HT1080 (cell line): Measurements from ENCODE around the gene PLA1A. TPM values are rescaled to one million over a fixed set of nuclear protein-coding genes. Genes with fewer than 3 reads are reported as not detected.
"Not testable (repeated sequence)": the region's sequence is repeated elsewhere in the genome, so short reads cannot be mapped to it uniquely, and the experiment has no call there.

Source experiments
- DNase-seq: peaks from one replicate; pipeline ENCODE4 v3.0.0-alpha.2; 2015; ENCODE audit warnings: low read depth
- polyA plus RNA-seq, 2 experiments: library from polyadenylated mRNA; depleted of rRNA; stranded (reverse); fragments of >200 nt; gene quantifications; 2 replicates each; pipeline ENCODE4 v1.2.3, GENCODE V29; 2015
- total RNA-seq: library from RNA; depleted of rRNA; stranded (reverse); fragments of >200 nt; shearing (Covaris generic); gene quantifications from 2 replicates; pipeline ENCODE4 v1.2.3, GENCODE V29; 2014; rRNA removed

The PLA1A gene, protein sequence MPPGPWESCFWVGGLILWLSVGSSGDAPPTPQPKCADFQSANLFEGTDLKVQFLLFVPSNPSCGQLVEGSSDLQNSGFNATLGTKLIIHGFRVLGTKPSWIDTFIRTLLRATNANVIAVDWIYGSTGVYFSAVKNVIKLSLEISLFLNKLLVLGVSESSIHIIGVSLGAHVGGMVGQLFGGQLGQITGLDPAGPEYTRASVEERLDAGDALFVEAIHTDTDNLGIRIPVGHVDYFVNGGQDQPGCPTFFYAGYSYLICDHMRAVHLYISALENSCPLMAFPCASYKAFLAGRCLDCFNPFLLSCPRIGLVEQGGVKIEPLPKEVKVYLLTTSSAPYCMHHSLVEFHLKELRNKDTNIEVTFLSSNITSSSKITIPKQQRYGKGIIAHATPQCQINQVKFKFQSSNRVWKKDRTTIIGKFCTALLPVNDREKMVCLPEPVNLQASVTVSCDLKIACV
- not detected in 2 replicates for total RNA-seq
- polyA plus RNA-seq (2015; cell fraction: cytosol; rRNA removed) = 0.08 TPM in 1 of 2 replicates, not detected in the other
- 0.17 TPM in 1 of 2 replicates, not detected in the other for polyA plus RNA-seq (2015; cell fraction: nucleus; rRNA removed)

DNA sequence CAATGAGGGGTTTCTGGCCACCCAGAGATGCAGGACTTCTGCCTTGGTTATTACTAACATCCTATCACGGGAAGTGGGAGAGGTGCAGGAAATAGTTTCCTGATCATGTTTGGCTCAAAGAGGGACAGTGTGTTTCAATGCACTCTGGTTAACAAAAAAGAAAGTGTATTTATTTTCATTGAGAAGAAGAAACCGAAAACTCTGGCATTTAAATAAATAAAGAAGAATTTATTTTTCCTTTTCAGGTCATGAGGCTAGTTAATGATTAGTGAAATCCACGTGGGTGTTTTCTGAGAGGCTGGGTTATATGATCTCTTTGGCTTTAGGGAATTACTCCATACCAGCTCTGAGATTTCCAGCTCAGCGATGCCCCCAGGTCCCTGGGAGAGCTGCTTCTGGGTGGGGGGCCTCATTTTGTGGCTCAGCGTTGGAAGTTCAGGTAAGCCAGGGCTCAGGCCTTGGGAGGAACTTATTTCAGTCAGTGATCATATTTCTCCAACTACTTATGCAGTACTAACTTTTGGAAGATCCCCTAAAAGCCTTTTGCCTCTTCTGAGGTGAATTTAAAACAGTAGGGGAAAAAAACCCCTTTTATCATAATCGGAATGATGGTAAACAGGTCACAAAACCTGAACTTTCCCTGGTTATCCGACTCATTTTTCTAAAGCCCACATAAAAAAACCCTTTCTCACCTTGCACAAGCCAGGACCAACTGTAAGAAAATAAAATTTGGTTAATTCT, at the start of gene PLA1A:
Gene PLA1A, plus strand, starts transcription at position 338 of the 741 bp plus-strand sequence. Its CDS starts 29 bp downstream, at position 367.
- peak; percentile 34 for DNase-seq

DNA sequence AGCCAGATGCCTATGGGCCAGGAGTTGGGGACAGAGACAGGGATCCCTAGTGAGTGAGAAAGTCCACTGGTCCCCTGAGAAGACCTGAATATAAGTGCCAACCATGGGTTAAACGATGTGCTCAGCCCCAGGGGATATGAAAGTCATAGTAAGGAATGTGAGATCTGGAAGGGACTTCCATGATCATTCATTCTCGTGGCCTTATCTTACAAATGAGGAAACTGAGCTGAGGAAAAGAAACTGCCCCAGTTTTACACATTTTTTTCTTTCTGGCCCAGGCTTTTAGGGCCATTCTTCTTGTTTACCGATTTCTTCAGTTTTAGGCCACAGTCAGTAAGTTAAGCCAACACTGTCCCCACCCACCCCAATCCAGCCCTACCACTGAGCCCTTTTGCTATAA, 49.3 kb upstream of the PLA1A start:
- DNase-seq = no peak

DNA sequence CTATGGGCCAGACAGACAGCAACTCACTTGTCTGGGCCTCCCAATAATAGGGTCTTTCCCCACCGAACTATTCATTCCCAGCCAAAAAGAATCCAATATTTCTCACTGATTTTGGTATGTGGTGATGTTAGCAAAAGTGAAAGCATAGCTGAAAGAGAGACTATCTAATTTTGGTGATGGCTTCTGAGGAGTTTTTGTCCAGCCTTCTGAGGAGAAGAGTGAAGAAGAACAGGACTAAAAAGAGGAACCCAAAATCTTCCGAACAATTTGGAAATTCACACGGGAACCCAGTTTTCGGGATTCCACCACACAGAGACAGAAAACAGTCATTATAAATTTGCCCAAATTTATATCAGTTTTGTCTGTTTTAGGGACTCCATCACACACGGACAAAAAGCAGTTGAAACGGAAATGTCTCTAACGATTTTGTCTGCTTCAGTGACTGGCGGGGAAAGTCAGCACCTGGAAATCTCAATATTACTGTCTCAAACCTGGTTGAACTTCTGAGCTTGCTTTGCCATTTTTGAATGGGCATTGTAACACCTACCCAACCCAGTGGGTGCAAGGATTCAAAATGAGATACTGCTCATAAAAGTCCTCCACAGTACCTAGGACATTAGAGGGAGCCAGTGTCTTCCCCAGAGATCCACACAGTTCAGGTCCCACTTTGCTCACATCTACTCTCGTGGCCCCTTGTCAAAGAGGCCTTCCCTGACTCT, 47.3 kb upstream of the PLA1A start:
- DNase-seq = no peak

DNA sequence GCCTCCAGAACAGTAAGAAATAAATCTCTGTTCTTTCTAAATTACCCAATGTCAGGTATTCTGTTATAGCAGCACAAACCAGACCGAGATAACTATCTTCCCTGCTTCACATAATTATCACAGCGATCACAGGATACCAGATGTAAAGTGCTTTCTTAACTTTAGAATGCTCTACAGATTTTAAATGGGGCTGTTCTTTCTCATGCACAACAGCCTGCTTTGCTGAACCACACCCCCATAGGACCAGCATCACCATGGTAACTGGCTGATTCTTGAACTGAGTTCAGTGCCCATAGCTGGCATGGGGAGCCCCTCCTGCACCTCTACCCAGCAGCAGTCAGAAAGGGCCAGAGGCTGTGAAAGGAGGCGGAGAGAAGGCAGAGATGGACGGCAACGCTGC, 46.1 kb upstream of the PLA1A start:
- no peak for DNase-seq

DNA sequence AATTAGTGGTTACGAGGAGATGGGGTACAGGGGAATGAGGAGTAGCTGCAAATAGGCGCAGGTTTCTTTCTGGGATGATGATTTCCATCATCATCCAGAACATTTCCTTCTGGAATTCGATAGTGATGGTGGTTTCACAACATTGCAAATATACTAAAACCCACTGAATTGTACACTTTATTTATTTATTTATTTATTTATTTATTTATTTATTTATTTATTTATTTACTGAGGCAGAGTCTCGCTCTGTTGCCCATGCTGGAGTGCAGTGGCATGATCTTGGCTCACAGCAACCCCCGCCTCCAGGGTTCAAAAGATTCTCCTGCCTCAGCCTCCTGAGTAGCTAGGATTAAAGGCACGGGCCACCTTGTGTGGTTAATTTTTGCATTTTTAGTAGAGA, 44.8 kb upstream of the PLA1A start:
- DNase-seq = not testable (repeated sequence)

DNA sequence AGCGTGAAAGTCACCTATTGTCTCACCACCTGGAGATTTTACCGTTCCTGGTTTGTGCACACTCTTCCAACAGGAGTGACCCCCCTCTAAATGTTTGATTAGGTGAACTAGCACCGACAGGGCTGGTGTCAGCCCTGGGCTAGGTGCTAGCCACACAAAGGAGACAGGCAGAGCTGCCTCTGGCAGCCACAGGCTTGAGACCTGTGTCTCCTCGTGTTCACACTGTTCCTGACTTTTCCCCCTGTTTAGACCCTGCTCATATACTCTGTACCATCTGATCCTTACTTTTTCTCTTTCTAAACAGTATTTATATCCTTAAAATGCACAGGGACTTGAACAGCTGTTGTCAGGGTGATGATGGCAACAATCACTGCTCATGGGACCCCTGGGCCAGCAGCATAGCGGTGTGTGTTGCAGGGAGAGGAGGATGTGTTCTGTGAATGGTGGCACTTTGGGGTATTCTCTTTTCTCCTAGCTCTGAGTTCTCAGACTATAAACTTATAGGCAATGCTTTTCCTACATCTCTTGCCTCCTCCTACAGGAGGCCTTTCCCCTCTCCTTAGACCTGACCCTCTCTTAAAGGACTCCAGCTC, 43.8 kb upstream of the PLA1A start:
- DNase-seq = no peak

DNA sequence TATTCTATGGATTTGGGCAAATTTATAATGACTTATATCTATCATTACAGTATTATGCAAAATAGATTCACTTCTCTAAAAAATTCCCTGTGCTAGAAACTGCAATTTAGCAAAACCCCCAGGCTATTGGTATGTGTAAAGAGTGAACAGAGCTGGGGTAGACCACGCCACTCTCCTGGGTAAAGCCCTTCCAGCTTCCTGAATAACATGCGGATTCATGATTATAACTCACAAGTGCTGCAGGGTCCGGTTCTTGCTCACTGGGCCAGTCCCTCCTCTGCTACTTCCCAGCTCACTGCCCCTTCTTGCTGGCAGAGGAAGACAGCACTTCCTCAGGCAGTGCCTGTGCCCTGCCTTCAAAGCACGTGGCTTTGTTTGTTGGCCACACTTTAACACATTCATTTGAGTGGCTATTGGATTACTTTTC, 42.4 kb upstream of the PLA1A start:
- no peak for DNase-seq

DNA sequence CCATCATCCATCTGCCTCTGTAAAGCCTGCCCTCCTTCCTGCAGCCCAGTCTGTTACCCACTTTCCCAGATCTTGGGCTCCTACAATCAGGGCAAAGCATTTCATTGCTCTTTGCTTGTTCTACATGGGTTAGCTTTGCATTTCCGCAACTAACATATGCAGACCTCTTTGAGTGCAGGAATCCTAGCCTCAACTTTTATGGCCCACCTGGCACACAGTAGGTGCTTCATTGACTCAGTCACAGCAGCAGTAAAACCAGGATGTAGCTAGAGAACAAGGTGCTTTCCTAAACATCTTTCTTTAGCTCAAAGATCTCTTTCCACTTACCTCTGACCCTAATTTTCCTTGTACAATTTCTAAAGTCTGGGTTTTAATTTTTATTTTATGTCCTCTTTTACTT, 41.8 kb upstream of the PLA1A start:
- no peak for DNase-seq

DNA sequence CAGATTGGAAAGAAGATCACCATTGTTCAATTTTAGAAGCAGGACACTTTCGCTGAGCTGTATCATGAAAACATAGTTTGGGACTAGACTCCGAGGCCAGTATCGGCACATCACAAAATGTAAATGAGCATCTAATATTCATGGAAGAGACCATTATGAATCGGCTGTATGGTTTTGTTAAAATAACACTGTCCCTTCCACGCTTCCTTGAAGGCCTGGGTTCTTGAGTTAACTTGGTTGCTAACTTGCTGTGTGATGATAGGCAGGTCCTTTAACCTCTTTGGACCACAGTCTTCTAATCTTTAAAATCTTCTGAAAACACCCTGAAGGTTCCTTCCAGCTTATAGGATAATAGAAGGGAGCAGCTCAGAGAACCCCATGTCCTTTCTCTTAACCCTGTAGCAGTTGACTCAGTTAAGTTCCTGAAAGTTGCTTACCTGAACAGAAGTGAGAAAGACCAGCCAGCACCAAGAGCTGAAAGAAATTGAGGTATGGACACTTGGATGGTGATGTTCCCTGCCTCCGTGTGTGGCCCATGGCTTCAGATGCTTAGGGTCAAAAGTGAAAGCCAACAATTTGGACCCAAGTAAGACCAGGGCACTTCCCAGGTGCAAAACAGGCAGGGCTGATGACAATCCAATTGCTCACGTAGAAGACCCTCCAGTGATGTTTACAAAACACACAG, 40.4 kb upstream of the PLA1A start:
- no peak for DNase-seq

DNA sequence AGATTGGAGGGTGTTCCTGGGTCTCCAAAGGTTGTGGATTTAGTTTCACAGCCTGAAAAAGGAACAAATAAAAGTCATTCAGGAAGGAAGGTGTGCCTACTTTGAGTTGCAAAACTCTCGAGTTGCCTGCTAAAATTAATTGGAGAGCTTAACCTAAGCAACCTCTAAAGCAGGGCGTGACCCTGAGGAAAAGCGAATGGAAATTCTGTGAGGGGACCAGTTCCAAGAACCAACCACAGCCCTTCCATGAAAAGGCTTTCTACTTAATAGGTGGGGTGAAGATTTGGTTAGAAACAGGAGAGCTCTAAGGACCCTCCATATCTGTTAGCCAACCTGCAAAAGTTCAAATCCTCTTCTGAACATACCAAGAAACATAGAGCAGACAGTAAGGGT, 39.8 kb upstream of the PLA1A start:
- DNase-seq = no peak

DNA sequence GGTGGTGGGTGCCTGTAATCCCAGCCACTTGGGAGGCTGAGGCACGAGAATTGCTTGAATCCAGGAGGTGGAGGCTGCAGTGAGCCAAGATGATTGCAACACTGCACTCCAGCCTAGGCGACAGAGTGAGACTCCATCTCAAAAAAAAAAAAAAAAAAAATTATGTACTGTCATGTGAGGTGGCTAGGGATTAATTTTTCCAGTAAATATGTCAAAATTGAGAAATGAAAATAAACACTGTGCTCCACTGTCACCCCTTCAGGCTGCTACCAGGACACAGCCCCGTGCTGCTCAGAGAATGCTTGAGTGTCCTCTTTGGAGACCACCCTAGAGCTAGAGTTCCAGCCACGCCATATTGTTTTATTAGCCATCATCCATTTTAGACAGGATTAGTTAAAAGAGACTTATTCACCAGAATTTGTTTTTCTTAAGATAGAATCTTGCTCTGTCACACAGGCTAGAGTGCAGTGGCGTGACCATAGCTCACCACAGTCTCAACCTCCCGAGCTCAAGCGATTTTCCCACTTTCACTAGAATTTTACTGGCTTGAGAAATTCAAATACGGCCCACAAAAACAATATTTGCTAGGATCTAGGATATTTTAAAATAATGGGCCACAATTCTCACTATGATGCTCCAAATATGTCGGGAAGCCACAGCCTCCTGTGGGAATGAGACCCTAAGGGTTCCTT, 38.9 kb upstream of the PLA1A start:
- DNase-seq = no peak

DNA sequence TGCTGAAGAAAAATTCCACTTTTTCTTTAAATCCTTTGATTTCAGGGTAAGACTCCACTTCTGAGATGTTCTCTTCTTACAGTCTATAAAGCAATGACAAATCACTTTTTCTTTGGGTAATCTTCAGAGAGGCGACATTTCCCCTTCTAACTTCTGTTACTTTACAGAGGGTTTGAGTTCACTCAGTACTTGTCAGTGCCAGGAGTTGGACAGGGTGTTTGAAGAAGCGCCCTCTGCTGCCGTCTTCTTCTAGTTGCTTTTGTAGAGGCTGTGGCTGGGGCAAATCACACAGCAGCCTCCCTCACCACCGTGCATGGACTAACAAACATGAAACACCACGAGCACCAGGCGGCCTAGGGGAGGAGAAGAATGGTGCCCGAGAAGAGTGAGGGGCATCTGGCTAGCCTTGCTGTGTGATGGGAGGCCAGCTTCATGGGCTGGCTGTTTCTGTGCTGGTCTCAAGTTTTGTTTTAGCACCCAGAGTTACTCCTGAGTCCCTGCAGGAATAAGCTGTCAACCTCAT, 38.2 kb upstream of the PLA1A start, which contains the start of gene CD80:
Gene CD80, minus strand, starts transcription at position 174 of the 523 bp plus-strand sequence. CDS start 1,886 bp downstream, outside the sequence.
- peak; percentile 67 for DNase-seq

DNA sequence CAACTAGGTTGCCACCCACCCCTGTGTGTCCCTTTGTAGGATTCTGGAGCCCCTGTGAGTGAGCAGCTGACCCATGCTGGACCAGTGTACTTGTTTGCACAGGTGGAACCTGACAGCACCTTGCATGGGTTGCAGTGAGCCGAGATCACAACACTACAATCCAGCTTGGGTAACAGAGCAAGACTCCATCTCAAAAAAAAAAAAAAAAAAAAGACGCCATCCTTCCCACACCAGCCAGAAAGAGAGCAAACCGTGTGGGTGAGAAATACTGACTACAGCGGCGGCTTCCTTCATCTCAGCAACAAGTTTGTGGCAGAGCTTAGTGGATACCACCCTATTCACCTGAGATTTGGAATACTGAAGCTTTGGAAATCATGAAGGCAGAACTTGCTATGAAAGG, 37.5 kb upstream of the PLA1A start:
- no peak for DNase-seq

DNA sequence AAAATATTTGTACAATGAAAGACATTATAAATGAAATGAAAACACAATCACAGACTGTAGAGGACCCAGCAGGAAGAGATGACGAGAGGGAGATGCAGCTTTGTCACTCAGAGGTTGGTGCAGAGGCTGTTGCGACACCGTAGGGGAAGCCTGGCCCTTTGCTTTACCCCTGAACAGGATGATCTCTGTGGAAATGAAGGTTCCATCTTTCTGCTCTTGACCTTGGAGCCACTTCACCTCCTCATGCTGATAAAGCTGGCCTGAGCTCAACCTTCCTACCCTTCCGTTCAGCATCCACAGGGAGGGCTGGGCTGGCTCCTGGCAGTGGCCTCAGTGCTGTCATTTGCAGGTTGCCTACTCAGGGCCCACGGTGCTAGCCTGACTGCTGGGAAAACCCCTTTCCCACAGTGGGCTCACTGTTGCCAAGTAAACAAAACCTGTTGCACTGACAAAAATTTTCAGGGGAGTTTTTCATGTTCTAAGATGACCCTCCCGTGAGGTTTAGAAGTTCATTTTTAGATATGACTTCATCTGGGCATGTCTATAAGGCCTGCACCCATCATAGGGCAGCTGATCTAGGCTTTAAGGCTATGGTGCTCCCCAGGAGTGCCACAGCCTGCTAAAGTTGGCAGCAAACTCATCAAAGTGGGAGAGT, 35.3 kb upstream of the PLA1A start:
- no peak for DNase-seq

DNA sequence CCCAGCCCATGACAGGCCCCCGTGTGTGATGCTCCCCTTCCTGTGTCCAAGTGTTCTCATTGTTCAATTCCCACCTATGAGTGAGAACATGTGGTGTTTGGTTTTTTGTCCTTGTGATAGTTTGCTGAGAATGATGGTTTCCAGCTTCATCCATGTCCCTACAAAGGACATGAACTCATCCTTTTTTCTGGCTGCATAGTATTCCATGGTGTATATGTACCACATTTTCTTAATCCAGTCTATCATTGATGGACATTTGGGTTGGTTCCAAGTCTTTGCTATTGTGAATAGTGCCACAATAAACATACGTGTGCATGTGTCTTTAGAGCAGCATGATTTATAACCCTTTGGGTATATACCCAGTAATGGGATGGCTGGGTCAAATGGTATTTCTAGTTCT, 34.4 kb upstream of the PLA1A start:
- not testable (repeated sequence) for DNase-seq

DNA sequence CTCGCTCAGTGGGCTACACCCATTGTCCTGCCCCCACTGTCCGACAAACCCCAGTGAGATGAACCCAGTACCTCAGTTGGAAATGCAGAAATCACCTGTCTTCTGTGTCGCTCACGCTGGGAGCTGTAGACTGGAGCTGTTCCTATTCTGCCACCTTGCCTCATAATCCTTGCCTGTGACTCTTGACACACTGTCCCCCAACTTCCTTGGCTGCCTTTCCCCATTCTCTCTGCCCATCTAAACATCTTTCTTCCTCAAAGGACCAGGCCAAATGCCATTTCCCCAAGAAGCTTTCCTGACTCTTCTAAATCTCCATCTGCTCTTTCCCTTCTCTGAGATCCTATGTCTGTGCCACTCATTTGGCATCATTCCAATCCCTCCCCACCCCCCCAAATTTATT, 28.5 kb upstream of the PLA1A start:
- DNase-seq = no peak

DNA sequence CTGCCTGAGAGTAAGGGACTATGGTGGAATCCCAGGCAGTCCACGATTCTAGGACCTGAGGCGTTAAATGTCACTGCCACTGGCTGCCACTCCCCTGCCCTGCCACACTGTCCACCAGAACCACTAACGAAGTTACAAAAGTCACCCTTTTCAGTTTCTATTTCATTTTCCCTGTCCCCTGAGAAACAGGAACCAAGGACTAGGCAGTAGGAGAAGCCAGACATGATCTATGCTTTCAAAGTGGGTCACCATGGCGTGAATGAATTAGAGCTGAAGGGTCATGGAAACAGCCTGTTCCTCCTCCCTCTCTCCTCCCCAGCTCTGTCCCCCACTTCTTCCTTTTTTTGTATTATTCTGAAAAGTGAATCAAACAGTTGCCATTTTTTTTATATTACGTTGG, 27.5 kb upstream of the PLA1A start:
- DNase-seq = no peak

DNA sequence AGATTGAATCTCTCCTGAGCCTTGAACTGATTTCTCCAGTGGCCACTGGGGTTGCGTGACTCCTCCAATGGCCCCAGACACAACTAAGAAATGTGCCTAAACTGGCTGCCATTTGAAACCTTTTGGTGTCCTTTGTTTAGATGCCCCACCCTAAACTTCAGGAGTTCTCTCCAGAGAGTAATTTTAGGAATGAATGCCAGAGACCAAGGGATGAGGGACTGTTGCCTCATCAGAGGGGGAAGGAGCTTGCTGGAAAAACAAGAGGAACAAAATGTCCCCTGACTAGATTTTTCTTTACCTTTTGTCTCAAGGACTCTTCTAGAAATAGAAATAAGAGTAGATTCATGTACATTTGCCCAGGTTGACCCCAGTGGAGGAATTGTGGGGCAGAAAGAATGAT, 26.5 kb upstream of the PLA1A start:
- DNase-seq = no peak

DNA sequence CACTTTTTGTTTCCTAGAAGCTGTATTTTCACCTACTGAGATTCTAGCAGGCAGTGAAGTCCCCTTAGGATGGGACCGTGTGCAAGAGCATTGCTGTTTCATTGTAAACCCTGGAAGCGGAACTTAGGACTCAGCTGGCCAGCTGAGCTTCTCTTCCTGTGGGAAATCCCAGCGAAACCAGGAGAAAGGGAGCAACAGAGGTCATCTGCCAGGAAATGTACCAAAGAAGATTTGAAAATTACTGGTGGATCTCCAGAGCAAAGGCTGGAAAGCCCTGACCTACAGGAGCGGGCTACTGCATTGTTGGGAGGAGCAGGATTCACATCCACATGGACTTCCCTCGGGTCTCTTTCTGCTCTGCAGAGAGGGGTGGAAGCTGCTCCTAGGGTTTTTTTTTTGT, 26.0 kb upstream of the PLA1A start:
- no peak for DNase-seq
